ENCODE measurements around the gene ZNF569. TPM values are rescaled to one million over a fixed set of nuclear protein-coding genes. Genes with fewer than 3 reads are reported as not detected.

ZNF569 gene
- total RNA-seq, 1 donor from 2014 or later = 8.3 TPM

DNA sequence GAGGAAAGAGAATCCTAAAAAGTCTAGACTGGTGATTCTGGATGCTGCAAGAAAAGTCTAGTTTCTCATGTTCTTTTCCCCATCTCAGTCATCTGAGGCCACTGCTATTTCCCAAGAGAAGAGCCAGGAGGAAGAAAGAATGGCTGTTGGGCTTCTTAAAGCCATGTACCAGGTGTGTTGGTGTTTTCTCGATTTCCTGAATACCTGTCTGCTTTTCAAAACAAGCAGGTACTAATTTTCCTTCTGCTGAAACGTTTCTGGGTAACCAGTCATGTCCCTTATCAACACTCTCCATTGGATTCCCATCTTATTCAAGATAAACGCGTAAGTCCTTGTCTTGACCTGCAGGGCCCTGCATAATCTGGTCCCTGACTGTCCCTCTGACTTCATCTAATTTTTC, 3.0 kb upstream of the ZNF569 start:
- TF ChIP-seq, protein P1, sequence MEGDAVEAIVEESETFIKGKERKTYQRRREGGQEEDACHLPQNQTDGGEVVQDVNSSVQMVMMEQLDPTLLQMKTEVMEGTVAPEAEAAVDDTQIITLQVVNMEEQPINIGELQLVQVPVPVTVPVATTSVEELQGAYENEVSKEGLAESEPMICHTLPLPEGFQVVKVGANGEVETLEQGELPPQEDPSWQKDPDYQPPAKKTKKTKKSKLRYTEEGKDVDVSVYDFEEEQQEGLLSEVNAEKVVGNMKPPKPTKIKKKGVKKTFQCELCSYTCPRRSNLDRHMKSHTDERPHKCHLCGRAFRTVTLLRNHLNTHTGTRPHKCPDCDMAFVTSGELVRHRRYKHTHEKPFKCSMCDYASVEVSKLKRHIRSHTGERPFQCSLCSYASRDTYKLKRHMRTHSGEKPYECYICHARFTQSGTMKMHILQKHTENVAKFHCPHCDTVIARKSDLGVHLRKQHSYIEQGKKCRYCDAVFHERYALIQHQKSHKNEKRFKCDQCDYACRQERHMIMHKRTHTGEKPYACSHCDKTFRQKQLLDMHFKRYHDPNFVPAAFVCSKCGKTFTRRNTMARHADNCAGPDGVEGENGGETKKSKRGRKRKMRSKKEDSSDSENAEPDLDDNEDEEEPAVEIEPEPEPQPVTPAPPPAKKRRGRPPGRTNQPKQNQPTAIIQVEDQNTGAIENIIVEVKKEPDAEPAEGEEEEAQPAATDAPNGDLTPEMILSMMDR (conservative IDR thresholded peaks at IDR 0.05) = peak; percentile 29
- Mint-ChIP-seq H3K27me3 (no peaks in the 10 kb centered on the region), H3K4me3 (peak overlapping the region; percentile 98), H3K36me3 (peaks cover 15% of the 10 kb centered on the region), H3K27ac (peak overlapping the region; percentile 95), H3K4me1 (ENCODE audit: unreplicated experiment) (peaks cover 24% of the 10 kb centered on the region), H3K9me3 (peaks cover 7% of the 10 kb centered on the region)
- no peak for DNase-seq (ENCODE audit: extremely low spot score, unreplicated experiment)

DNA sequence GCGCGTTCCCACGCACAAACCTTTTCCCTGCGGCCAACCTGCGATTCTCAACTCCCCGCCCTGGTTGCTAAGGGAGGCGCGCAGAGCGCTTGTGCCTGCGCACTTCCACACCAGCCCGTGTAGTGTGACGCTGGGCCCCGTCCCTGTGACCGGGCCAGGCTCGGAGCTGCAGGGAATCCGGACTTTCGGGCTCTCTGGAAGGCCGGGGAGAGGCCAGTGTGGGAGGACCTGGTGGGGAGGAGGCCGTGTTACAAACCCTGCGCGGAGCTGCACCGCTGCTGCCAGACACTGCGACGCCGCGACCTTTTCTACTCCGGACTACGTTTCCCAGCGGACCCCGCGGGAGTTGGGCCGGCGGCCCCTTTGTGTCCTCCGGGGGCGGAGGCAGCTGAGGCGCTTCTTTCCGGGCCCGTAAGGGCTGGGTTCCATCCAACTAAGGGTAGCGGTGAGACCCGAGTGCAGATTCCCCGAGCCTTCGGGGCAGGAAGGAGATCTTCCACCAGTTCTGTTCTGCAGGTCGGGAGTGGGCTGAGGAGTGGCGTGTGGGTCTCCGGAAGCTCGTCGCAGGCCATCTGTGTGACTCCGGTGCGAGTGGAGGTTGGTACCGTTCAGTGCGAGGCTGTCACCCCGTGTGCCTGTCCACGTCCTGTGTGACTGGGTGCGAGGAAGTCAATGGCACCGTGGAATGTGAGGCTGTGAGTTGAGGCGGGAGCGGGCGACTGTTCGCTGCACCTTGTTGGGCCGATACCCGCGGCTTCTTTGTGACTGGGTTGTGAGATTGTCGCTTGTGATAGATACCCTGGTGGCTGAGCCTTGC, 1.9 kb upstream of the ZNF569 start, which contains the start of gene ZNF570:
Gene ZNF570 (plus strand): TSS at position 396 of the 817 bp plus-strand sequence. CDS start 999 bp downstream, outside the sequence.
- TF ChIP-seq, protein P1 (conservative IDR thresholded peaks at IDR 0.05) = no peak
- Mint-ChIP-seq H3K4me3 (peak within 1 kb of the TSS; percentile 98), H3K4me1 (ENCODE audit: unreplicated experiment) (peaks cover 24% of the 10 kb centered on the region), H3K27me3 (no peaks in the 10 kb centered on the region), H3K27ac (peak within 1 kb of the TSS; percentile 95), H3K9me3 (peaks cover 12% of the 10 kb centered on the region), H3K36me3 (peaks cover 22% of the 10 kb centered on the region)
- DNase-seq (ENCODE audit: extremely low spot score, unreplicated experiment) = peak; percentile 89

DNA sequence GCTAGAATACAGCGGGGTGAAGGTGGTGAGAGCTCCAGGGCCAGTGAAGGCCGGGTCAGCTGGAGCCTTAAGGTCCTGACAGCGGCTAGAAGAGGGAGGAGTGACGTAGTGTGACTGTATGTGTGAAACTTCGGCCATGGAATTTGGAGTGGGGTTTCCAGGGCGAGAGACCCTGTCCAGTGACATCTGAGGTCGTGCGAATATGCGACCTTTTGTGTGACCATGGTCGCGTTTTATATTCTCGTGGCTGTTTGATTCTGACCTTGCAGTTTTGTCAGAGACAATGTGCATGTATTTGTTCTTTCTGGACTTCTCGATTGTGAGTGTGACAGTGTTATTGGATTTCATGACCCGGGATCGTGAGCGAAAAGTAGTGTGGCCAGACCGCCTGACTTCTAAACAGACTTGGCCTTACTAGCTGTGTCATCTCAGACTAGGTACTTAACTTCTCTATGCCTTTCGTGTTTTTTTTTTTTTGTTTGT, 405 bp upstream of the ZNF569 start:
- TF ChIP-seq, protein P1 (conservative IDR thresholded peaks at IDR 0.05) = no peak
- H3K27me3 Mint-ChIP-seq = no peaks in the 10 kb centered on the region
- peak overlapping the region; percentile 98 for H3K4me3 Mint-ChIP-seq
- no peak for DNase-seq (ENCODE audit: extremely low spot score, unreplicated experiment)
- H3K9me3 Mint-ChIP-seq = peaks cover 12% of the 10 kb centered on the region
- H3K36me3 Mint-ChIP-seq = peaks cover 22% of the 10 kb centered on the region
- H3K27ac Mint-ChIP-seq = peak overlapping the region; percentile 94
- peaks cover 24% of the 10 kb centered on the region for H3K4me1 Mint-ChIP-seq (ENCODE audit: unreplicated experiment)

DNA sequence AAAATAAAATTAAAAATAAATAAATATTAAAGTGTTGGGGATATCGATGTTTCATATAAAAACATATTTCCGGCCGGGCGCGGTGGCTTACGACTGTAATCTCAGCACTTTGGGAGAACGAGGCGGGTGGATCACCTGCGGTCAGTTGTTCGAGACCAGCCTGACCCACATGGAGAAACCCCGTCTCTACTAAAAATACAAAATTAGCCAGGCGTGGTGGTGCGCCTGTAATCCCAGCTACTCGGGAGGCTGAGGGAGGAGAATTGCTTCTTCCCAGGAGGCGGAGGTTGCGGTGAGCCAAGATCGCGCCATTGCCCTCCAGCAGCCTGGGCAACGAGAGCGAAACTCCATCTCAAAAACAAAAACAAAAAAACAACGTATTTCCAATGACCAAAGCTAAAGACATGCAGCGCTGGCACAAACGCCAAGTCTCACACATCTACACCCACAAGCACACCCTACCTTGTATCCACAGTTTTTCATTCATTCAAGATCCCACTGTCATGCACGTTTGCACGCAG, 907 bp downstream of the ZNF569 start:
- DNase-seq (ENCODE audit: extremely low spot score, unreplicated experiment) = no peak
- H3K4me1 Mint-ChIP-seq (ENCODE audit: unreplicated experiment) = peaks cover 24% of the 10 kb centered on the region
- no peaks in the 10 kb centered on the region for H3K27me3 Mint-ChIP-seq

DNA sequence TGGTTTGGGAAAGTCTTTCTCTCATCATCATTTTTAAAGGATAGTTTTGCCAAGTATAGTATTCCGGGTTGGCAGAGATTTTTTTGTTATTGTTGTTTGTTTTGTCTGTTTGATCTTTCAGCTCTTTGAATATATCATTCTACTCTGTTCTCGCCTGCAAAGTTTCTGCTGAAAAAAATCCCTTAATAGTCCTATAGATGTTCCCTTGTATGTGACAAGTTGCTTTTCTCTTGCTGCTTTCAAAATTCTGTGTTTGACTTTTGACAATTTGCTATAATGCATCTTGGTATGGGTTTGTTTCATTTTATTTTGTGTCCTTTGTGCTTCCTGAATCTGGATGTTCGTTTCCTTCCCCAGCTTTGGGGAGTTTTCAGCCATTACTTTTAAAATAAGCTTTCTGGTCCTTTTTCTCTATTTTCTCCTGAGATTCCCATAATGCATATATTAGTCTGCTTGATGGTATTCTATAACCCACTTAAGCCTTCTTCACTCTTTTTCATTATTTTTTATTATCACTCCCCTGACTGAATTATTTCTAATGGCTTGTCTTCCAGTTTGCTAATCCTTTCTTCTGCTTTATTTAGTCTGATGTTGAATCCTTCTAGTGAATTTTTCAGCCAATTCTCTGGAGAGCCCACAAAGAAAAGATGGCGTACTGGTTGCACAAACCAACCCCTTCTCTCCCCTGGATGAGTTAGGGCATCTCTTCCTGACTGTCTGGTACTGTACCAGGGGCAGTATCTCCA, 14.6 kb downstream of the ZNF569 start:
- peaks cover 25% of the 10 kb centered on the region for H3K9me3 Mint-ChIP-seq
- no peak for DNase-seq (ENCODE audit: extremely low spot score, unreplicated experiment)
- no peak overlapping the region for H3K27ac Mint-ChIP-seq
- peaks cover 63% of the 10 kb centered on the region for H3K36me3 Mint-ChIP-seq
- TF ChIP-seq, protein P1 (conservative IDR thresholded peaks at IDR 0.05) = no peak
- H3K27me3 Mint-ChIP-seq = no peaks in the 10 kb centered on the region
- H3K4me3 Mint-ChIP-seq = no peak overlapping the region
- no peaks in the 10 kb centered on the region for H3K4me1 Mint-ChIP-seq (ENCODE audit: unreplicated experiment)

More for the DNA sequence above, 907 bp downstream of the ZNF569 start:
- peaks cover 12% of the 10 kb centered on the region for H3K9me3 Mint-ChIP-seq
- peaks cover 22% of the 10 kb centered on the region for H3K36me3 Mint-ChIP-seq
- peak overlapping the region; percentile 98 for H3K4me3 Mint-ChIP-seq
- TF ChIP-seq, protein P1 (conservative IDR thresholded peaks at IDR 0.05) = no peak
- H3K27ac Mint-ChIP-seq = peak overlapping the region; percentile 94

Data from type B pancreatic cell (in vitro differentiated cells).